GM10266 (cell line): ENCODE measurements around the gene ATL2.

Experiments
- DNase-seq: peaks from one replicate; pipeline ENCODE4 v3.0.0; 2012; ENCODE audit errors: extremely low spot score
- TF ChIP-seq, protein P1 (sequence below): IDR thresholded peaks from 2 replicates; pipeline ENCODE4 v1.5.1; 2012; ENCODE audit warnings: mild to moderate bottlenecking, low read depth; ENCODE audit not compliant: control insufficient read depth, insufficient read depth; ENCODE audit errors: missing control alignments

ATL2 gene

DNA sequence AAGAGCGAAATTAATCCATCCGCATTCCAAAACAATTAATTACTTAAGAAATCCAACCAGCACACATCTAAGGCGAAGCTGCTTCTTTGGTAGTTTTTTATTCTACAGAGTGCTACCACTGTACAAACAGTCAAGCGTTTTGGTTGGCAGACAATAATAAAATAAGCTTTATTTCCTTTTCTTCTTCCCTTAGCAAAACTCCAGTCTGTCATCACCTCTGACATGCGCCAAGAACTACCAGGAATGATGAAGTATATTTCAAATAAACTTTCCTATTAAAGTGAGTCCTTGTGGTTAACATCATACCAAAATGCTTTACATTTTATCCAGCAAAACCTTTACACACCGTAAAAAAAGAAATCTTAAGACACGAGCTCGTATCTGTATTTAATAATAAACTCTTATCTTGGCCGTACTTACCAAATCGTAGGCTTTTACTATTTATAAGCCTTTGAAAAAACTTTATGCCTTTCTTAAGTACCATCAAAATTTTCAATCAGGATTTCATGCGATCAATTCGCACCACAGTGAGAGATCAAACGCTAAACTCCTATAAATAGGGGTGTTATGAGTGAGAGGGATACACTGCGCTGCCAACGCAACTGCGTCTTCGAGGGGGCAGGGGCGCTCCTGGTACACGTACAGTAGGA is 1.3 kb downstream of the ATL2 start:
- no peak for DNase-seq
- TF ChIP-seq, protein P1, sequence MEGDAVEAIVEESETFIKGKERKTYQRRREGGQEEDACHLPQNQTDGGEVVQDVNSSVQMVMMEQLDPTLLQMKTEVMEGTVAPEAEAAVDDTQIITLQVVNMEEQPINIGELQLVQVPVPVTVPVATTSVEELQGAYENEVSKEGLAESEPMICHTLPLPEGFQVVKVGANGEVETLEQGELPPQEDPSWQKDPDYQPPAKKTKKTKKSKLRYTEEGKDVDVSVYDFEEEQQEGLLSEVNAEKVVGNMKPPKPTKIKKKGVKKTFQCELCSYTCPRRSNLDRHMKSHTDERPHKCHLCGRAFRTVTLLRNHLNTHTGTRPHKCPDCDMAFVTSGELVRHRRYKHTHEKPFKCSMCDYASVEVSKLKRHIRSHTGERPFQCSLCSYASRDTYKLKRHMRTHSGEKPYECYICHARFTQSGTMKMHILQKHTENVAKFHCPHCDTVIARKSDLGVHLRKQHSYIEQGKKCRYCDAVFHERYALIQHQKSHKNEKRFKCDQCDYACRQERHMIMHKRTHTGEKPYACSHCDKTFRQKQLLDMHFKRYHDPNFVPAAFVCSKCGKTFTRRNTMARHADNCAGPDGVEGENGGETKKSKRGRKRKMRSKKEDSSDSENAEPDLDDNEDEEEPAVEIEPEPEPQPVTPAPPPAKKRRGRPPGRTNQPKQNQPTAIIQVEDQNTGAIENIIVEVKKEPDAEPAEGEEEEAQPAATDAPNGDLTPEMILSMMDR: no peak

DNA sequence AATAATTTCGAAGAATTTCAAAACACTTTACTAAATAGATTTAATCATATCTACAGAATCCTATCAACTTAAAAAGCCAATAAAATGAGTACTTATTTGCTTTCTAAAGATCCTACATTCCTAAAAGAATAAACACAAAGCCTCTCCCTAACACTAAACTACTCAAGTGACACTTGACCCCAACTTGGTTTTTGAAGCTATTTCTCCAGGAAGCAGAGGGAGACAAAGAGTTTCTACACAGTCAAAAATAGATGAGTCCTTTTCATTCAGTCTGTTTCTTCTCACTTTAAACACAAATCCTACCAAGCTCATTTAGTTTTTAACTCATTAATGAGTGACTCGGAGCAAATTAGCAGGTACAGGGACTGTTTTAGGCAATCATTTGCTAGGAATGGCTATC is 2.1 kb downstream of the ATL2 start:
- no peak for DNase-seq
- TF ChIP-seq, protein P1: no peak

DNA sequence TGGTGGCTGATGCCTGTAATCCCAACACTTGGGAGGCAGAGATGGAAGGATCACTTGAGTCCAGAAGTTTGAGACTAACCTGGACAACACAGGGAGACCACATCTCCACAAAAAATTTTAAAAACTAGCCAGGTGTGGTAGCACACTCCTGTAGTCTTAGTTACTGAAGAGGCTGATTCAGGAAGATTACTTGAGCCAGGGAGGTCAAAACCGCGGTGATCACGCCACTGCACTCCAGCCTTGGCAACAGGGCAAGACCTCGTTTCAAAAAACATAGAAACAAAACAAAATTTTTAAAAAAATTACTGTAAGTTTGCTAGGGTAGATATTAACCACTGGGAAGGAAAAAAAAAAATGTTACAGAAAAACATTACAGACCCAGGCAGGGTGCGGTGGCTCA is 5.8 kb downstream of the ATL2 start:
- DNase-seq: no peak
- TF ChIP-seq, protein P1: no peak

DNA sequence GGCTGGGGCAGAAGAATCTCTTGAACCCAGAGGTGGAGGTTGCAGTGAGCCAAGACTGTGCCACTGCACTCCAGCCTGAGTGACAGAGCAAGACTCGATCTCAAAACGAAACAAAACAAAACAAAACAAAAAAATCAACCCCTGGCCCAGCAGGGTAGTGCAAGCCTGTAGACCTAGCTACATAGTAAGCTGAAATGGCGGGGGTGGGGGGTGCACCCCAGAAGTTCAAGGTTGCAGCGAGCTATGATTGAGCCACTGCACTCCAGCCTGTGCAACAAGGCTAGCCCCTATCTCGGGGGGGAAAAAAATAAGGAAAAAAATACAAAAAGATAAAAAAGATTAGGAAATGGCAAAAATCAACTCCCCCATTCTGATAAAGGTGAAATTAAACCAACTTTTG is 6.4 kb downstream of the ATL2 start:
- no peak for DNase-seq

DNA sequence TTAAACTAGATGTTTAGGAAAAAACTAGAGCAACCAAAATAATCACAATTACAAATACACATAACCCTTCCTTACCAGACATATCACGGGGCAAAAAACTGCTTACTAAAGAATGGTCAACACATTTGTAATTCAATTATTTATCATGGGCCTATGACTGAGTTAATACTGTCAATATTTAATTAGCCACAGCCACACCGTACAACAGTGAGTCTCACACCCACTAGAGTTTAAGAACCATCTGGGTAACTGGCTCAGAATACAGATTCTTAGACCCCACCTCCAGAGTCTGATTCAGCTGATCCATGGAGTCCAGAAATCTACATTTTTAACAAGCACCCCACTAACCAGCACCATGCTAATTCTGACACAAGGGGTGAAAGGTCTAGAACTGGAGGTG is 14.8 kb downstream of the ATL2 start:
- TF ChIP-seq, protein P1: no peak
- DNase-seq: no peak

More for the DNA sequence above, 6.4 kb downstream of the ATL2 start:
- TF ChIP-seq, protein P1: no peak

DNA sequence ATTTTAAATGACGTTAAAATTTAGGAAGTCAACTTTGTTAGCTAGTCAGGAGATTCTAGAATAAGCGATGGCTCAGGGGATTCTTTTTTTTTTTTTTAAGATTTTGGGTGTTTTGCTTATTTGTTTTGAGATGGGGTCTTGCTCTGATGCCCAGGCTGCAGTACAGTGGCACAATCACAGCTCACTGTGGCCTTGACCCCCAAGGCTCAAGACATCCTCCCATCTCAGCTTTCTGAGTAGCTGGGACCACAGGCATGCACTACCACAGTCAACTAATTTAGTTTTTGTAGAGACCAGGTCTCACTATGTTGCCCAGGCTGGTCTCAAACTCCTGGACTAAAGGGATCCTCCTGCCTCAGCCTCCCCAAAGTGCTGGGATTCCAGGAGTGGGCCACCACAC is 16.9 kb downstream of the ATL2 start:
- TF ChIP-seq, protein P1: no peak
- no peak for DNase-seq

- TF ChIP-seq, protein P1: no peak
- DNase-seq: no peak
Measured at GRCh38 chr2:38353402-38353801, 23.7 kb downstream of the ATL2 start.
